RWPE1 (cell line): Measurements from ENCODE around the gene ZC3H18.

ENCODE experiments used
- CTCF ChIA-PET: fragments of 350-600 bp; sonication (Branson Sonifier 250); formaldehyde crosslinking; extraction: SDS; loops from one replicate; lab custom pipeline; 2021; lab: Yijun Ruan, JAX
- POLR2A ChIA-PET: fragments of 400-600 bp; formaldehyde crosslinking; extraction: SDS; loops from one replicate; lab custom pipeline; 2020; ENCODE audit warnings: antibody characterized with exemption; ENCODE audit not compliant: low non-redundant PET; lab: Yijun Ruan, JAX
- DNase-seq: peaks from one replicate; pipeline ENCODE4 v3.0.0; 2012; ENCODE audit warnings: low spot score
- H3K27ac ChIP-seq: fragments of 450-650 bp; 2 replicates; pipeline ENCODE4 v1.5.1; 2017
- TF ChIP-seq, protein P1 (sequence below): fragments of 450-650 bp; conservative IDR thresholded peaks from 2 replicates; pipeline ENCODE4 v1.5.1; 2017; ENCODE audit warnings: low read depth, mild to moderate bottlenecking

The ZC3H18 gene

DNA sequence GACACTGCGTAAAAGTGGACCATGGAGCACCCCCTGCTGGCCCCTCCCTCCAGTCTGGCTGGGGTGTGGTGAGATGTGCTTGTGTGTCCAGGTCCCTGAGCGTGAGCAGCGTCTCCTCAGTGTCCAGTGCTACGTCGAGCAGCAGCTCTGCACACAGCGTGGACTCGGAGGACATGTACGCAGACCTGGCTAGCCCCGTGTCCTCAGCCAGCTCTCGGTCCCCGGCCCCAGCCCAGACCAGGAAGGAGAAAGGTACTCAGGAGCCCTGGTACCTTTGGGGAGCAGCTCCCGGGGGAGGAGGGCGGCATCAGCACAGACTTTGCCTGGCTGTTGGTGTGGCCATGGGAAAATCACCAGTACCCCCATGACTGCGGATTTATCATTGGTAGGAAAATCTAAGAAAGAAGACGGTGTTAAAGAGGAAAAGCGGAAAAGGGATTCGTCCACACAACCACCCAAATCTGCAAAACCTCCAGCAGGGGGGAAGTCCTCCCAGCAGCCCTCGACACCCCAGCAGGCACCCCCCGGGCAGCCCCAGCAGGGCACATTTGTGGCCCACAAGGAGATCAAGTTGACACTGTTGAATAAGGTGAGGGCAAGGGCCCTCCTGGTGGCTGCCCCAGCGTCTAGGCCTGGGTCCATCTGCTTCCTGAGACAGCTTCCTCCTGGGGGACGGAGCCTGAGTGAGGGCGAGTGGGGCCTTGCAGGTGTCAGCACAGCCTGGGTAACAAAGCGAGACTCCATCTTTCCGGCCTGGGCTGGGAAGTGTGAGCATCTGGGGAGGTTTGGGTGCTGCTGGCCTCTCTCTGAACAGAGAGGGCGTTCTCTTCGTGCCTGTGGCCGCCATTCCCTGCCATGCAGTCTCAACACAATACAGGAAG, 57.6 kb downstream of the ZC3H18 start:
- DNase-seq, result no peak
- TF ChIP-seq, protein P1, sequence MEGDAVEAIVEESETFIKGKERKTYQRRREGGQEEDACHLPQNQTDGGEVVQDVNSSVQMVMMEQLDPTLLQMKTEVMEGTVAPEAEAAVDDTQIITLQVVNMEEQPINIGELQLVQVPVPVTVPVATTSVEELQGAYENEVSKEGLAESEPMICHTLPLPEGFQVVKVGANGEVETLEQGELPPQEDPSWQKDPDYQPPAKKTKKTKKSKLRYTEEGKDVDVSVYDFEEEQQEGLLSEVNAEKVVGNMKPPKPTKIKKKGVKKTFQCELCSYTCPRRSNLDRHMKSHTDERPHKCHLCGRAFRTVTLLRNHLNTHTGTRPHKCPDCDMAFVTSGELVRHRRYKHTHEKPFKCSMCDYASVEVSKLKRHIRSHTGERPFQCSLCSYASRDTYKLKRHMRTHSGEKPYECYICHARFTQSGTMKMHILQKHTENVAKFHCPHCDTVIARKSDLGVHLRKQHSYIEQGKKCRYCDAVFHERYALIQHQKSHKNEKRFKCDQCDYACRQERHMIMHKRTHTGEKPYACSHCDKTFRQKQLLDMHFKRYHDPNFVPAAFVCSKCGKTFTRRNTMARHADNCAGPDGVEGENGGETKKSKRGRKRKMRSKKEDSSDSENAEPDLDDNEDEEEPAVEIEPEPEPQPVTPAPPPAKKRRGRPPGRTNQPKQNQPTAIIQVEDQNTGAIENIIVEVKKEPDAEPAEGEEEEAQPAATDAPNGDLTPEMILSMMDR, result no peak
- peak overlapping the region; percentile 24; the same call in 1 of the 2 replicates for H3K27ac ChIP-seq
- CTCF ChIA-PET, result interaction anchor here (1.2 kb wide), 1 partner anchor 175 kb away, joined by 4 read pairs; the partner anchor contains the start of gene ZFPM1
- POLR2A ChIA-PET, result no interaction called here

DNA sequence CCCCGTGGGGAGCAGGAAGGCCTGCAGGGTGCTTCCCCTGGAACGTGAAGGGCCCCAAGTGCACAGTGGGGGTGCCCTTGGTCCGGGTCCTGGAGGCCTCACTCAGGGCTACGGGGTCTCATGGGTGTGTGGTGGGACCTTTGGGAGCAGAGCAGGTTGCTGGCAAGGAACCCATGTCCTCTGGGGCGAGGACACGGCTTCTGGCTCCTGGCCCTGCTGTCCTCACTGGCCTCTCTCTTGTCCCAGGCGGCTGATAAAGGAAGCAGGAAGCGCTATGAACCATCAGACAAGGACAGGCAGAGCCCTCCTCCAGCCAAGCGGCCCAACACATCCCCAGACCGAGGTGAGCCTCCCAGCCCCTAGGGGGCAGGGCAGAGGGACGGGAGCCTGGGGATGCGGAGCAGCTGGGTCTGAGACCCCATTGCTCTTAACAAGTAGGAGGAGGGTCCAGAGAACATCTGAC, 58.3 kb downstream of the ZC3H18 start:
- DNase-seq, result no peak
- ChIA-PET POLR2A (no interaction called here), CTCF (no interaction called here)
- peak overlapping the region; percentile 24 for H3K27ac ChIP-seq
- TF ChIP-seq, protein P1, result peak; percentile 25; the same call in 1 of the 2 replicates

DNA sequence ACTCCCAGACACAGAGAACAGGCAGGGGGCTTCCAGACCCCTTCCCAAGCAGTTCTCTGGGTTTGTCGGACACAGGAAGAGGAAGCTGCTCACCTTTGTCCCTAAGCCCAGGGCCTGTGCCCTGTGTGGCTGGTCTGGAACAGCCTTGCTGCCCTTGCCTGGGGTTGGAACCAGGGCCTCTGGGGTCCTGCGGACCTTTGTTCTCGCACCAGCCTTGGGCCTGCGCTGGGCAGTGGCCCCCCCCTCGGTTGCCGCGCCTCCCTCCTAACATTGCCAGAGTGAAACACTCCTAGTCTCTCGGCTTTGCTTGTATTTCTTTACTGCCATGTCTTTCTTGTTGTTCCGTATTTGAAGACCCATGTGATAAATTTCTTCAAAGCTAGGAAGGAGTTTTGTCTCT, 59.6 kb downstream of the ZC3H18 start:
- ChIA-PET POLR2A (no interaction called here), CTCF (no interaction called here)
- TF ChIP-seq, protein P1, result no peak
- no peak for DNase-seq
- H3K27ac ChIP-seq, result peak overlapping the region; percentile 24; the same call in 1 of the 2 replicates

DNA sequence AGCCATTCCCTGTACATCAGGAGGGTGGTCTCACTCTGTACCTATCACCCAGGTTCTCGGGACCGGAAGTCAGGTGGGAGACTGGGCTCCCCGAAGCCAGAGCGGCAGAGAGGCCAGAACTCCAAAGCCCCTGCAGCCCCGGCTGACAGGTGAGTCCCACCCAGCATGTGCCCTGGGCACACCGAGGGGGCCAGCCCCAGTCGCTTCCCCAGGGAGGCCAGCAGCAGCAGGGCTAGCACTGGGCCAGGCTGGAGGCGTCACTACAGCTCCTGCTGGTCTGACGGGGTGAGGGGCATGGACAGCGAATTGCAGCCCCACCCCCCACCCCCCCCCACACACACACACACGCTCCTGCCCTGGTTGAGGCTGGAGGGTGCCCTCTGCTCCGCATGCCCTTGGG, 60.2 kb downstream of the ZC3H18 start:
- TF ChIP-seq, protein P1, result no peak
- no peak overlapping the region for H3K27ac ChIP-seq
- CTCF ChIA-PET, result no interaction called here

DNA sequence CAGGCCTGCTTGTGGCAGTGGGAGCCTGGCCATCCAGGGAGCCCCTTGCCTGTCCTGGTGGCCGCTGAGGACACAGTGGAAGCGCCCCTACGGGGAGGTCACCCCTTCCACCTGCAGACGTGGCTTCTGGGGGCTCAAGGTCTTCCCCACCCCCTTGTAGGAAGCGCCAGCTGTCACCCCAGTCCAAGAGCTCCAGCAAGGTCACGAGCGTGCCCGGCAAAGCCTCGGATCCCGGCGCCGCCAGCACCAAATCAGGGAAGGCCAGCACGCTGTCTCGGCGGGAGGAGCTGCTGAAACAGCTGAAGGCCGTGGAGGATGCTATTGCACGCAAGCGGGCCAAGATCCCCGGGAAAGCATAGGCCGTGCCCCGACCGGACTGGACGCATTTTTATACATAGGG, 60.7 kb downstream of the ZC3H18 start:
- CTCF ChIA-PET, result no interaction called here
- DNase-seq, result no peak
- POLR2A ChIA-PET, result no interaction called here
- TF ChIP-seq, protein P1, result no peak
- no peak overlapping the region for H3K27ac ChIP-seq

More for the DNA sequence above, 60.2 kb downstream of the ZC3H18 start:
- DNase-seq, result no peak
- POLR2A ChIA-PET, result no interaction called here

DNA sequence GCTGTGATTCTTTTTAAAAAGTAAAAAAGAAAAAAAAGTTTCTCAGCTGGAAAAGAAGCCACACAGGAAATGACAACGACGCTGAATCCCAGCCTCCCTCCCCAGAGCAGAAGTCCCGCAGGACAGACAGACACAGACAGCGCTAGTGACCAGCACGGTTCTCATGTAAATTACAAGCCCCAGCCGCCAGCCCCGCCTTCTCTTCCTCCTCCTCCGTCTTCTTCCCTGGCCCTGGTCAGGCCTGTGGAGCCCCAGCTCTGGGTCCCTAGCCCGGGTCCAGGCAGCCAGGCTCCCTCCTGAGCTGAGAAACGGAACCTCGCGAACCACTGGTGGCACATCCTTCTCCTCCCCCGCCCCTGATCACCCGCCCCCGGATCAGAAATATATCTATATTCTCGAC, 61.2 kb downstream of the ZC3H18 start:
- TF ChIP-seq, protein P1, result no peak
- DNase-seq, result no peak
- ChIA-PET CTCF (no interaction called here), POLR2A (no interaction called here)
- H3K27ac ChIP-seq, result no peak overlapping the region
